Kasumi-1 (cell line): Measurements from ENCODE around the gene AMDHD1.
A peak's percentile ranks its signal among the peaks of the same experiment; 100 is the strongest.

Experiments
- DNase-seq, 2 experiments: peaks; one replicate each; lab custom pipeline; 2025; lab: John Stamatoyannopoulos, UW

The AMDHD1 gene

GRCh38 chr12:95943330-95943842 lies at the start of gene AMDHD1:
Gene AMDHD1, plus strand, starts transcription at chr12:95943331. Its CDS starts 68 bp downstream, at chr12:95943399.
- DNase-seq = peak; percentile 30 to 42

- DNase-seq = no peak
Observed at GRCh38 chr12:95896846-95897245, 46.3 kb upstream of the AMDHD1 start.

GRCh38 chr12:95898081-95898480 lies 45.0 kb upstream of the AMDHD1 start:
- DNase-seq = no peak

GRCh38 chr12:95908573-95908972 lies 34.6 kb upstream of the AMDHD1 start:
- no peak for DNase-seq

- no peak for DNase-seq
Observed at GRCh38 chr12:95909871-95910270, 33.3 kb upstream of the AMDHD1 start.

- DNase-seq = peak; percentile 82 to 85
Observed at GRCh38 chr12:95918194-95918993, 24.7 kb upstream of the AMDHD1 start.

GRCh38 chr12:95919110-95919509 lies 24.0 kb upstream of the AMDHD1 start:
- DNase-seq = no peak

- DNase-seq = no peak
Observed at GRCh38 chr12:95922231-95922630, 20.9 kb upstream of the AMDHD1 start.

GRCh38 chr12:95940514-95940913 lies 2.6 kb upstream of the AMDHD1 start:
- no peak for DNase-seq

GRCh38 chr12:95942101-95942523 lies 1.0 kb upstream of the AMDHD1 start:
- no peak for DNase-seq

- peak; percentile 61 to 82 for DNase-seq
Observed at GRCh38 chr12:95942524-95943329, 404 bp upstream of the AMDHD1 start, which contains the start of gene CCDC38. Gene CCDC38, minus strand, starts transcription at chr12:95942614. Its CDS starts 6,105 bp downstream, at chr12:95936509.

- no peak for DNase-seq
Observed at GRCh38 chr12:95944108-95944704, 1.1 kb downstream of the AMDHD1 start.

GRCh38 chr12:95949477-95950206 lies 6.5 kb downstream of the AMDHD1 start:
- DNase-seq = no peak

- DNase-seq = peak; percentile 20 to 27
Observed at GRCh38 chr12:95951515-95951914, 8.4 kb downstream of the AMDHD1 start.

- no peak for DNase-seq
Observed at GRCh38 chr12:95953000-95953399, 9.9 kb downstream of the AMDHD1 start.

GRCh38 chr12:95955549-95956159 lies 12.5 kb downstream of the AMDHD1 start:
- no peak for DNase-seq

GRCh38 chr12:95956557-95957145 lies 13.5 kb downstream of the AMDHD1 start:
- no peak for DNase-seq

- peak; percentile 29 to 43 for DNase-seq
Observed at GRCh38 chr12:95959107-95959506, 16.0 kb downstream of the AMDHD1 start.

GRCh38 chr12:95960241-95960640 lies 17.1 kb downstream of the AMDHD1 start:
- no peak for DNase-seq

GRCh38 chr12:95962222-95962621 lies 19.1 kb downstream of the AMDHD1 start:
- no peak for DNase-seq

- peak; percentile 17 to 24 for DNase-seq
Observed at GRCh38 chr12:95963096-95963495, 20.0 kb downstream of the AMDHD1 start.
